GM10266 (cell line): ENCODE measurements around the gene STXBP4.

Experiments used
- DNase-seq: peaks from one replicate; pipeline ENCODE4 v3.0.0; 2012; ENCODE audit errors: extremely low spot score
- CTCF ChIP-seq: IDR thresholded peaks from 2 replicates; pipeline ENCODE4 v1.5.1; 2012; ENCODE audit warnings: mild to moderate bottlenecking, low read depth; ENCODE audit not compliant: control insufficient read depth, insufficient read depth; ENCODE audit errors: missing control alignments

The STXBP4 gene

DNA sequence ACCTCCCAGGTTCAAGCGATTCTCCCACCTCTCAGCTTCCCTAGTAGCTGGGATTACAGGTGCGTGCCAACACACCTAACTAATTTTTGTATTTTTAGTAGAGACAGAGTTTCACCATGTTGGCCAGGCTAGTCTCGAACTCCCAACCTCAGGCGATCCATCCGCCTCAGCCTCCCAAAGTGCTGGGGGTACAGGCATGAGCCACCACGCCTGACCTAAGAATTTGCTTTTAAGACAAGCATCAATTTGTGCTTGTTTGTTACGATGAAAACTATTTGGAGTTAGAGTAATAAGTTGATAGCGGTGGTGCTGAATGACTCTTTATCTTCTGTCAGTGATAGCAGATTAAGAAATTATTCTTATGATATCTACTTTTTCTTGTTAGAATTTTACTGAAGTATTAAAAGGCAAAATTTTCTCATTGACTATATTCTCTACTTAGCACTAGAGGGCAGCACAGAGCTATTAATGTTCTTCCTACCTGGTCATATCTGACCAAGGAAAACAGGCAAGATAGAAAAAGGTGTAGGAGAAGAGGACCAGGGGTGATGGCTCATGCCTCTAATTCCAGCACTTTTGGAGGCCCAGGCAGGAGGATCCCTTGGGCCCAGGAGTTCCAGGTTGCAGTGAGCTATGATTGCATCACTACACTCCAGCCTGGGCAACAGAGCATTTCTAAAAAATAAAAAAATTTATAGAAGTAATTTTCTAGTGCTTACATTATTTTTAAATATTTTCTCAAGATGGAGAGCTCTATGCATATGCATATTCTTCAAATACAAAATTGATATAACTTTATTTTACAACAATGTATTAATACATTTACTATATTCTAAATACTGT is 24.5 kb downstream of the STXBP4 start:
- peak; percentile 72 for TF ChIP-seq CTCF
- DNase-seq: peak; percentile 36

DNA sequence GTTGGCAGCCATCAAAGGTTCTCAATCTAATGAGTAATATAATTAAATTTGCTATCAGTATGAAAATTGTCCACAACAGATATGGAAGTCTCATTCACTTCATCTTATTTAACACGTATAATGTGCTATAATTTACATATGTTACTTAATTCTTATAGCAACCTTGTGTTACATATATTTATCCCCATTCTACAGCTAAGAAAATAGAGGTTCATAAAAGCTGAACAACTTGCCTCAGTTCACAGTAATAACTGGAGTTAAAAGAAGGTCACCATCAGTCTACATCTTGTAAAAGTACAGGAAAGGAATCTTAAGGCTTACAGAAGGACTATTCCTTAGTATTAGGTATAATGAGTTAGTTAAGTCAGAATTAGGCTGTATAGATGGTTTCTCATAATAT is 27.9 kb downstream of the STXBP4 start:
- TF ChIP-seq CTCF: no peak
- no peak for DNase-seq

- no peak for TF ChIP-seq CTCF
- no peak for DNase-seq
Measured at GRCh38 chr17:55002458-55002857, 33.9 kb downstream of the STXBP4 start.

DNA sequence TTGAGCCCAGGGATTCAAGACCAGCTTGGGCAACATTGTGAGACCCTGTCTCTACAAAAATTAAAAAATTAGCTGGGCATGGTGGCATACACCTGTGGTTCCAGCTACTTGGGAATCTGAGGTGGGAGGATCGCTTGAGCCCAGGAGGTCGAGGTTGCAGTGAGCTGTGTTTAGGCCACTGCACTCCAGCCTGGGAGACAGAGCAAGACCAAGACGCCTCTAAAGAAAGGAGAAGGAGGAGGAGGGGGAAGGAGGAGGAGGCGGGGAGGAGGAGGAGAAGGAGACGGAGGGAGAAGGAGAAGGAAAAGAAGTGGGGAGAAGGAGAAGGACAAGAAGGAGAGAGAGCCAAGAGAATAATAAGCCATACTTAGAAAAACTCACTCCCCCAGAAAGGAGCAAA is 35.9 kb downstream of the STXBP4 start:
- TF ChIP-seq CTCF: no peak
- DNase-seq: no peak

- peak; percentile 45 for TF ChIP-seq CTCF
- DNase-seq: peak; percentile 5
Measured at GRCh38 chr17:55005520-55005919, 37.0 kb downstream of the STXBP4 start.

GRCh38 chr17:55023626-55024025 is 55.1 kb downstream of the STXBP4 start:
- DNase-seq: no peak
- TF ChIP-seq CTCF: no peak

DNA sequence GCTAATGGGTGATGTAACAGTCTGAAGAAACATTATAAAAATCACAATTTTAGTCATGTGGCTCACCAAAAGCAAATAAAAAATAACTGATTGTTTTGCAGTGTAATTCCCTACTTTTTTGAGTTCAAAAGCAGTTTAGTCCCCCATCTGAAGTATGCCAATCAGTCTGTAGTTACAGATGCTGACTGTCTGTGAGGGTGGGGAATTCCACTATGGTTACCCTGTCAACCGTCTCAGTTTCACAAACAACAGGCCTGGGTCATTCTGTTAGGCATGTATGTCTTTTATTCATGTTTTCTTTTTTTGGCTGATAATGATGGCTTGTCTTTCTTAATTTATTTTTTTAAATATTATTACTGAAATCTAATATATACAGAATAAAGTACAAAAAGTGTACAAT is 69.3 kb downstream of the STXBP4 start:
- peak; percentile 44 for DNase-seq
- TF ChIP-seq CTCF: no peak
